Ecto neural progenitor cell (in vitro differentiated cells): ENCODE data around the gene HOXC12.

ENCODE experiments used
- DNase-seq: peaks from one replicate; pipeline ENCODE4 v3.0.0-alpha.2; 2018; ENCODE audit warnings: low spot score

Gene HOXC12

GRCh38 chr12:54007538-54008259 is 53.0 kb downstream of the HOXC12 start:
- no peak for DNase-seq

GRCh38 chr12:54008260-54008552 is 53.5 kb downstream of the HOXC12 start:
- no peak for DNase-seq
